Stimulated activated CD4-positive, alpha-beta T cell treated with anti-CD3 and anti-CD28 coated beads, Interleukin-1b, Interleukin-23, amount 100 ng/mL, for 48 hours (primary cell): ENCODE data around the gene FGG.

Experiments
- DNase-seq: peaks from one replicate; pipeline ENCODE4 v3.0.0-alpha.2; 2020

The FGG gene

DNA sequence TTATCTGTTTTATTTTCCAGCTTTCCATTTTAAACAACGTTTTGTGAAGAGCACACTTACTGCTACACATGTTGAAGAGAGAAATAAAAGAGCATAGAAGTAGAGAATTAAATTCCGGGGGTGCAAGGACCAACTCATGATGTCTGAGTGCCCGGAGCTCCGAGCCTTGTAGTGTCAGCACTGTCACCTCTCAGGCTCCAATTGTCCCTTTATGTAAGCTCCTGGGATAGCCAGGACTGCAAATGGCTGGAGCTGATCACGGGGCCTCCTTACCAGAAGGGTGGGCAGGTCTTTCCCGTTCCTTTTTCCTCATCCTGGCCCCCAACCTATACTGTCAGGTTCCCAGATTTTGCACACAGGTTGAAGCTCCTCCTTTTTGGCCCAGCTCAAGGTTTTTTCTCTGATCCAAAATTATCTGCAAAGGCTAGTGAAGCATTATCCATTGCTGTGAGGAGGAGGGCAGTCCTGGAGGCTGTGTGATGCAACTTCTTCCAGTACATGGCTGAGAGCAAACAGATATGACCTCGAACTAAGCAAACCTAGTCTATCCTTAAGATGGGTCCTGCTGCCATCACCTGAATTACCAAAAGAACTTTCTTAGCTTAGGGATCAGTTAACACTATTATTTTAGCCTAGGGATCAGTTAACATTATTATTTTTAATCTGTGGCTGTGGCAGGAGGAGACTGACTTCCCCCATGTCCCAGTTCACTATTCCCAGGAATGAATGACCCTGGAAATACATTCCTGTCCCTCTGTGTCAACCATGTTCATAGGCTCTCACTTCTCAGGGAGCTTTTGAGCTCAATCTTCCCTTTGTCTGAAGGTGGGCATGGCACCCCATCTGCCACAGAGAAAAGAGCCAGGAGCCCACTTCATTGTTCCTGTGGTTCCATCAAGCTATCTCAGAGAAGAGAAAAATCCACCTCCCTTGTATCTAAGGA lies at the start of gene FGG:
Gene FGG, minus strand, starts transcription at position 185 of the 943 bp plus-strand sequence. Its CDS starts 47 bp downstream, at position 138.
- no peak for DNase-seq

DNA sequence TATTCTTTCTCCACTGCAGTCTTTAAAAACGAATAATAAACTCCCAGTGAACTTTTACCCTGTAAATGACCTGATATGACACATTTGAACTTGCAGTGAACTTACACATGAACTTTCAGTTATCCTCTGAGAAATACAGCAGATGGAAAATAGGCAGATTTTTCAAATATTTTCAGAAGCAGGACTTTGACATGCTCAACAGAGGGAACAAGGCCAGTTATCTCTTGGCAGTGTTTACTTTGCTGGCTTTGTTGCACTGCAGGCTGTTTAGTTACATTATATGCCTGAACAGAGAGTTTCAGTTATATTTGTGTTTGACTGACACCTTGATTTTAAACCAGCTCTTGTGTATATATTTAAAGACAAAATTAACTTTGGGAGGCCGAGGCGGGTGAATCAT lies 47.6 kb upstream of the FGG start:
- no peak for DNase-seq

DNA sequence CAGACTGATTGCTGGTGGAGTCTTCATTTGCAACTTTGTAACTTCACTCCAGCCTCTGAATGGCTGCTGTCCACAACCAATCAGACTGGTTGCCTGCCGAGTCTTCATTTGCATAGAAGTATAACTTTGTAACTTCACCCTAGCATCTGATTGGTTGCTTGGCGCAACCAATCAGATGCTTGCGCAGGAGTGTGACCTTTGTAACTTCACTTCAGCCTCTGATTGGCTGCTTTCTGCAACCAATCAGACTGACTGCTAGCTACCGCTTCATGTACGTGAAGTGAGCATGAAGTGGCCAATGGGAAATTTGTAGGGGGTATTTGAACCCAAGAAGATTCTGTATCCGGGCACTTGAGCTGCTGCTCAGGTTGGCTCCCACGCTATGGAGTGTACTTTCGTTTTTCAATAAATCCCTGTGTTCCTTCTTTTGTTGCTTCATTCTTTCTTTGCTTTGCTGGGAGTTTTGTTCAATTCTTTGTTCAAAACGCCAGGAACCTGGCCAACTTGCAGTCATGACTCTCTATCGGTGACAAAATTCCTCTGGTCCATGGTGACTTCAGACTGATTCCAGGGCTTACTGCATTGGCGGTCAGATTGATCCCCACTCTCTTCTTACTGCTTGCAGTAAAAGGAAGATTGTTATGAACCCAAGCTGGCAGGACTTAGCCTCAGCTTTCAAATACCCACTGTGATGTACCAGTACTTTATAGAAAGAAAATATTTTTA lies 46.4 kb upstream of the FGG start:
- DNase-seq, result no peak

DNA sequence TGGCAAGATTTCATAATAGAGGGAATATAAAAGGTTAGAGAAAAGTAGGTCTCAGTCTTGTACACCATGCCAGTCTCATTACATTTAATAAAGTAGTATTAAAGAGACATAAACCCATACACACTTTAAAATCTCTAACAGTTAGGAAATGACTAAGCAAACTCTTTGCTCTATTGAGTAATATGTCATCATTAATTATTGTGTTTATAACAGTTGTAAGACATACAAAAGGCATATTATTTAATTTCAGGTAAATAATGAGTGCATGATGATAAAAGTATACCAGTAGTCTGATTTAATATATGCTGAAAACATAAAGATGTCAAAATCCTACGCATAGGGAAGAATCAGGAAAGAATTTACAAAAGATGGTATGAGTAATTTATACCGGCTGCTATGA lies 31.0 kb upstream of the FGG start:
- no peak for DNase-seq

- DNase-seq, result no peak
Observed at GRCh38 chr4:154642373-154643009, 30.0 kb upstream of the FGG start.

DNA sequence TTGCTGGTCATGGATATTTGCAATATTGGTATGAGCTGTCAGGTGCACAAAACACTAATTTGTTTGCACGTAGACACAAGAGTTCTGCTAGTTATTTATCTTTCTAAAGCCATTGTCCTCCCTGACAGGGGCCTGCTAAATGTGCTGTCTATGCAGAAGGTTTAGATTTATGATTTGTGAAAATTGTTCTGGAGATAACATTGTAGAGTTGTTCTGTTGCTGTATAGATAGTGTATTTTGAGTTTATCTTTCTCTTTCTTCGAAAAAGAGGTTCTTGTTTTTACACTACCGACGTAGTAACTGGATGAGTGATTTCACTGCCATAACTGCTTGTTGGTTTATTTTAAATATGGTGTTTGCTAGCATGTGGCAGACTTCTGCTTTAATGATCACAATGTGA lies 28.5 kb upstream of the FGG start:
- no peak for DNase-seq

DNA sequence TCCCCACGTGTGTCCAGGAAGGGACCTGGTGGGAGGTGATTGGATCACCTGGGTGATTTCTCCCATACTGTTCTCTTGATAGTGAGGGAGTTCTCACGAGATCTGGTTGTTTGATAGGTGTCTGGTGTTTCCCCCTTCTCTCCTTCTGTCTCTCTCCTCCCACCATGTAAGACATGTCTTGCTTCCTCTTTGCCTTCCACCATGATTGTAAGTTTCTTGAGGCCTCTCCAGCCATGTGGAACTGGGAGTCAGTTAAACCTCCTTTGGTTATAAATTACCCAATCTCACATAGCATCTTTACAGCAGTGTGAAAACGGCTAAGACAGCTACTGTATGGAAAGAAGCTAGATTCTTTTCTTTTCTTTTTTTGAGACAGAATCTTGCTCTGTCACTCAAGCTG lies 21.6 kb upstream of the FGG start:
- DNase-seq, result no peak

DNA sequence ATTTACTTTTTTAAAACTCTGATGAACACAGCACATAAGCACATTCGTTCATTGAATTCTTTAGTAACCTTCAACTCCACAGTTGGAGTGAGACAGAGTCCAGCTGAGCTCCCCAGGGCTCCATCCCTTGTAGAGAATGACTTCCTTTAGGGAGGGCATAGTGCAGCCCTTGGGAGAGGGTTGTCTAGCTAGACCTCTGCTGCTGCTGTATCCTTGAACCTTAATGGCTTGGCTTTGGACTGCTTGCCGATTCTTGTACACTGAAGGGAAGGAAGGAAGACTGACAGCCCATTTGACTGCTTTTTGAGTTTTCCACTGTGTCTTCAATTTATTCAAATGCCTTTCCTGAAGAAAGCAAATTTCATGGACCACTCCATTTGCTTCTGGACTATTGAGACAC lies 19.4 kb upstream of the FGG start:
- no peak for DNase-seq

DNA sequence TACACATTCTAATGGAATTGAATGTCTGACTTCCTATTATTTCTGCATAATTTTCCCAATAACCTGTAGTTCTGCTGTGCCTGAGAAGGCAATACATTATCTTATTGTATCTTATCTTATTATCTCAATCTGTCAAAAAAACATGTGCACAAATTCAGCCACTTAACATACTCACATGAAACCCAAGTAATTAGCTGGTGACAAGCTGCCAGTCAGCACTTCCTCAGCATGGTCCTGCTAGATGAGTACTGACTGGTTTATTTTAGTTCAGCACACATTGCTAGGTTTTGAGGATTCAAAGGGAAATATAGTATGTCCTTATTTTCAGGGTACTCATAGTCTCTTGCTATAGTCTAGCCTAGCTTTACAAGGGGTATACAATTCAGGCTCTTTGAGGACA lies 17.9 kb upstream of the FGG start:
- DNase-seq, result no peak

DNA sequence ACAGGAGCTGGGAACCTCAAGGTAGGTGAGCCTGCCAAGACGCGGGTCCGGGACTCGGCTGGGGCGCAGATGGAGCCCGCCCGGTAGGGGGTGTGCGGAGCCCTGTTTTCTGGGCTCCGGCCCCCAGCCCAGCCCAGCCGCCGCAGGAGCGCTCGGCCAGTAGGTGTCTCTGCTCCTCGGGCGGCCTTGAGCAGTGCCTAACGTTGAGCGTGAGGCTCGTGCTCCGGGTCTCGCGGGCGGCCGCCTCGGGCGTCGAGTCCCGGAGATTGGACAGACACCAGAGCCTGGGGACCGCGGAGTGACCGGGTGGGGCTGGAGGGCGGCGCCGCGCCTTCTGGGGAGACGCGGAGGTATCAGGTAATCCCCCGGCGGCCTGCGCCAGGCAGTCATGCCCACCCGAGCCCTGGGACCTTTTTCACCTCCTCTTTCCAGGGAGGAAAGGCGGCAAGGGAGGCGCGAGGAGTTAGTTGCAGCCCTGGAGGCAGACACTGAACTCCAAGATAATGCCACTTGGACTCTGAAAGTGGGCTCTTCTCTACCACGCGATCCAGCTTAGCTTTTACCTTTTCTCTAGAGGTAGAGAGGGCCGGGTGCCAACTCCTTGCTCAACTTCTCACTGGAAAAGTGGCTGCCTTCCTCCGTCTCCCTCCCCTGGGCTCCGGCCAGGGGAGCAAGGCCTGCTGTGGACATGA lies 14.5 kb upstream of the FGG start:
- DNase-seq, result peak; percentile 69

DNA sequence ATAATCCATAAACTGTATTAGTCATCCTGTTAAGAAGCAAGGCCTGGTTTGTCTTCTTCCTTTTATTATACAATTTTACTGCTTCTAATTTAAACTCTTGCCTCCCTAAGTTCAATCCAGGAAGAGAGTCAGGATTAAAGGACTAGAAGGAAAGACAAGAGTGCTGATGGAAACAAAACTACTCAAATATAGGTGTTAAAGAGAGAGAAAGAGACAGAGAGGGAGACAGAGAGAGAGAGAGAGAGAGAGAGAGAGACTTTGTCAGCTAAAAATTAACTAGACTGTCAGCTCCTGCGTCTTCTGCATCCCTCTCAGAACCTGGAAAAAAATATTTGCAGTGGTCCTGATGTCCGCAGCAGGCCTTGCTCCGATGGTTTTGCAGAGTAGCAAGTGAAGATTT lies 13.5 kb upstream of the FGG start:
- no peak for DNase-seq

DNA sequence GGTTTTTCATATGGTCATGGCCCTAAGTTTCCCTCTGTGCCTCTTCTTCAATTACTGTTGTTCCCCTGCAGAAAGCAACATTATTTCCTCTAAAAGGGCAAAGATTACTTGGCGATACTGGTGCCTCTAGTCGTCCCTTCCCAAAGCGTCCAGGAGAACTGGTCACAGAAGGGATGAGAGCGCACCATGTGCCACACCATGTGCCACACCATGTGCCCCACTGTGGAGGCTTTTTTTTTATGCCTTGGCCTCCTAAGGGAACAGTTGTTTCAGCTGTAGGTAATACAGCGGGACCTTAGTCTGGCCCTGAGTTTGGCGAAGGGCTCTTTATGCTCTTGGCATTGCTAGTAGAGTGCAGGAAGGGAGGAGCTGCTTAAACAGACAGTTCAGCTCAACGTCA lies 11.5 kb upstream of the FGG start:
- DNase-seq, result no peak

GRCh38 chr4:154623436-154623835 lies 11.0 kb upstream of the FGG start:
- DNase-seq, result no peak

DNA sequence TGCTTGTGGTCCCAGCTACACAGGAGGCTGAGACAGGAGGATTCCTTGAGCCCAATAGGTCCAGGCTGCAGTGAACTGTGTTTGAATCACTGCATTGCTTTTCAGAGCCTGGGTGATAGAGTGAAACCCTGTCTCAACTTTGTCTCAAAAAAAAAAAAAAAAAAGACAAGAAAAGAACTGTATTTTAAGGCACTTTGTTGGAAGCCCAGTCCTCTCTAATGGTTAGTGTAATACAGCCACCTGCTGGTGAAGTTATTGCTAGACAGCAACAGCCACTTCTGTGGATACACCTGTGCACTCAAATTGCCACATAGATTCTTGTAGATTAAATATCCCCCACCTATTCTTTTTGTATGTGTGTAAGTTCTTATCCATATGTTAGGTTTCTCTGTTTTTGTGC lies 10.1 kb upstream of the FGG start:
- no peak for DNase-seq

- DNase-seq, result no peak
Observed at GRCh38 chr4:154620111-154620510, 7.7 kb upstream of the FGG start.

DNA sequence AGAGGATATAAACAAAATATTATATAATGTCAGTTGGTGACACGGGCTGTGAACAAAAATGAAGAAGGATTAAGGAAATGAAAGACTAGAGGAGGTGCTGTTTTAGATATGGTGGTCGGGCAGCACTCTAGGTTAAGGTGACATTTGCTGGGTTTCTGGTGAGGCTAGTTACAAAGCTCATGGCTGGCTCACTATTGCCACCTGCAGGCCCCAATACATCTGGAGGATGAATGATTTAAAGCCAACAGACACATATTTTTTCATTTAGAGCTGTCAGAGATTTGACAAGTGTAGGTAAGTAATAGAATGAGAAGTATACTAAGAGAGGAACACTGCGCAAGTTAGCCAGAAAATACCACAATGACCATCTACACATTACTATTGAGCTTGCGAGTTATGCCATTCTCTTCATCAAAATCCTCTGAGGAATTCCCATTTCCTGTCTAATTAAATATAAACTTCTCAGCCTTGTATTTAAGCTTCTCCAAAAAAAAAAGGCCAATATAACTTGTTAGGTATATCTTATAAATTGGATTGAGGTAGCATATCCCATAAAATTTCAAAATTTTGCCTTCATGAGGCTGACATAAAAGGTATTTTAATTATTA lies 6.4 kb upstream of the FGG start:
- DNase-seq, result peak; percentile 40

DNA sequence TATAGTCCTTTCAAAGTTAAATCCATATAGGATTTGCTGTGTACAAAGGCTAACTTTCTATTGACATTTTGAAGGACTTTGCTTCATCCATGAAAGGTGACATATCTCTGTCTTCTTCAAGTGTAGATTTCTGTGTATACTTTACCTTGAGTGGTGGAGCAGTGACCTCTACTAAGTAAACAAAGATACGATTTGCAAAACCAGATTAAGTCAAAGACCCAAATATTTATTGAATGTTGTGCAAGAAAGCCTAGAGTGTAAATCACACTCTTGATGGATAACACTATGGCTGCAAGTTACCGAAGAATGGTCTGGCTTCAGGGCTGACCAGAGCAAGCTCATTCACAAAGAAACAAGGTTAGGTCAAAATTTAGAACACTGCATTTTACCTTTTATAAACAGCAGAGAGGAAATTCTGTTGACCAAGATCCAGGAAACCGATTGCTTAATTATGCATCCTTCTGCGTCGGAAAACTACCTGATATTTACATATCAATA lies 5.4 kb upstream of the FGG start:
- no peak for DNase-seq

DNA sequence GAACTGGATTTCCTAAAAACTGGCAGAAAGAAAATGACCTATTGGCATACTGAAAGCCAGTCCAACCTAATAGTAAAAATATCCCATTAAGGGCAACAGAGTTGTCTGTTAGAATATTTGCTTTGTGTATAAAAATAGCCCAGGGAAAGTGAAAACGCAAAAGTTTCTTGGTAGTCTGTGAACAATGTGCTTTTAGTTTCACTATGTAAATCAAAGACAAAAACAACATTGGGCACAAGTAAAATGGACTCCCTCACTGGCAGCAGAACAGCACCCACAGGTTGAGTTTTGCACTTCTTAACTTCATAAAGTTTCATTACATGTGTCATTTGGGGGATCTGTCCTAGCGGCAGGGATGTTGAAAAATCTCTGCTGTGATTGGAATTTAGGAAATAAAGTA lies 4.3 kb upstream of the FGG start:
- no peak for DNase-seq

DNA sequence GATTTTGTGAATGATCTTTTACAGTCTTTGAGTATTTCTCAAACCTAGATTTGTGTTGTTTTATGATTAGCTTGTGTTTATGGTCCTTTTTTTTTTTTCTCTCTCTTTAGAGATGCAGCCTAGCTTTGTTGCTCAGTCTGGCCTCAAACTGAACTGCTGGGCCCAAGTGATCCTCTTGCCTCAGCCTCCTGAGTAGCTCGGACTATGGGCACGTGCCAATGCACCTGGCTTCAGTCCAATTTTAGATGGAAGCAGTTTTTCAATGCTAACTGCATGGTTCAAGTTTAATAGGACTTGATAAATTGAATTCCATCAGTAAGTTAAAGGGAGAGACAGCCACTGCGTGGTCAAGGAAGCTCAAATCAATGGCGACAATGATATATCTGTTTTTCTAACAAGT lies 3.8 kb upstream of the FGG start:
- DNase-seq, result no peak

- DNase-seq, result no peak
Observed at GRCh38 chr4:154615211-154615610, 2.8 kb upstream of the FGG start.

- DNase-seq, result no peak
Observed at GRCh38 chr4:154614306-154614705, 1.9 kb upstream of the FGG start.

DNA sequence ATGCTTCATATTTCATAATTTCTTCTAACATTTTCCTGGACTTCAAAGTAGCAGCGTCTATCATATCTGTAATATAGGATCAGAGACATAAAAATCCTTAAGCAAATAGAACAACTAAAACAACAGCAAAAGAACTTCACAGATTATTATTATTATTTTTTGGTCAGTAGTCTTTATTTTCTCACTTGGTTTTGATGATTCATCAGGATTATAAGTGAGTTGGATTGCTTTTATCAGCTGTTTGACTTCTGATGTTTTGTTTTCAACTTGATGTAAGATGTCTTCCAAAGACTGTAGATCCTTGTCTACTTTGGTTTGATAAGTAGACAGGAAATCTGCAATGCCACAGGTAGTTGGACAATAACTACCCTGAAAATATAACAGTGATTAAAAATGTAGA lies 623 bp downstream of the FGG start:
- no peak for DNase-seq

- no peak for DNase-seq
Observed at GRCh38 chr4:154610582-154610981, 1.9 kb downstream of the FGG start.
